Keratinocyte (primary cell): ENCODE measurements around the gene MUC2. TPM values are rescaled to one million over a fixed set of nuclear protein-coding genes. Genes with fewer than 3 reads are reported as not detected.

Experiments
- DNase-seq: peaks from one replicate; pipeline ENCODE4 v3.0.0-alpha.2; 2011; ENCODE audit warnings: low read depth, missing footprints, low spot score
- FAIRE-seq: peaks from 2 replicates; lab custom pipeline; 2011; peaks lifted over from hg19 to GRCh38; lab: Jason Lieb, UNC
- H2AFZ ChIP-seq: 2 replicates; pipeline ENCODE4 v1.6.0; 2012; ENCODE audit warnings: low read length, control low read depth, inconsistent platforms; ENCODE audit not compliant: control insufficient read depth
- H3K27ac ChIP-seq: 2 replicates; pipeline ENCODE4 v1.5.1; 2011; ENCODE audit warnings: low read length; ENCODE audit not compliant: control insufficient read depth, insufficient read depth
- H3K27me3 ChIP-seq: 3 replicates; pipeline ENCODE4 v1.6.0; 2011; ENCODE audit warnings: low read length; ENCODE audit not compliant: control insufficient read depth, insufficient read depth; ENCODE audit errors: extremely low read depth
- H3K36me3 ChIP-seq, 2 experiments: 2 replicates in 1 of 2; 3 replicates in 1 of 2; pipeline ENCODE4 v1.5.1; 2011; ENCODE audit warnings: low read length in 2 of 2, mild to moderate bottlenecking in 1 of 2; ENCODE audit not compliant: control insufficient read depth in 2 of 2, insufficient read depth in 2 of 2; ENCODE audit errors: extremely low read depth in 1 of 2
- H3K4me1 ChIP-seq: 3 replicates; pipeline ENCODE4 v1.5.1; 2011; ENCODE audit warnings: low read length; ENCODE audit not compliant: control insufficient read depth, insufficient read depth; ENCODE audit errors: extremely low read depth
- H3K4me2 ChIP-seq: 3 replicates; pipeline ENCODE4 v1.6.0; 2011; ENCODE audit warnings: low read depth, low read length; ENCODE audit not compliant: control insufficient read depth, insufficient read depth; ENCODE audit errors: extremely low read depth
- H3K4me3 ChIP-seq, 3 experiments: fragments of 200-600 bp in 1 of 3; sonication (generic) in 1 of 3; 2 replicates in 2 of 3; 3 replicates in 1 of 3; pipeline ENCODE4 v1.5.1; 2011 to 2016; ENCODE audit warnings: low read length in 3 of 3, mild to moderate bottlenecking in 3 of 3, control low read depth in 2 of 3, inconsistent platforms in 1 of 3, low read depth in 1 of 3, mixed read lengths in 1 of 3, mixed run types in 1 of 3, moderate library complexity in 1 of 3; ENCODE audit not compliant: control insufficient read depth in 2 of 3, insufficient read depth in 2 of 3; ENCODE audit errors: extremely low read depth in 1 of 3
- H3K79me2 ChIP-seq: 2 replicates; pipeline ENCODE4 v1.6.0; 2012; ENCODE audit warnings: low read length; ENCODE audit not compliant: control insufficient read depth, insufficient read depth
- H3K9ac ChIP-seq: 3 replicates; pipeline ENCODE4 v1.6.0; 2011; ENCODE audit warnings: low read length; ENCODE audit not compliant: control insufficient read depth, insufficient read depth; ENCODE audit errors: extremely low read depth
- H3K9me1 ChIP-seq: 3 replicates; pipeline ENCODE4 v1.6.0; 2011; ENCODE audit warnings: low read length; ENCODE audit not compliant: control insufficient read depth, insufficient read depth; ENCODE audit errors: extremely low read depth
- H3K9me3 ChIP-seq: 2 replicates; pipeline ENCODE4 v1.5.1; 2012; ENCODE audit warnings: low read depth, low read length; ENCODE audit not compliant: control insufficient read depth
- H4K20me1 ChIP-seq: 3 replicates; pipeline ENCODE4 v1.6.0; 2011; ENCODE audit warnings: low read length; ENCODE audit not compliant: control insufficient read depth, insufficient read depth; ENCODE audit errors: extremely low read depth
- EZH2 ChIP-seq: IDR thresholded peaks from one replicate; pipeline ENCODE4 v1.6.1; 2012; ENCODE audit warnings: inconsistent platforms, mild to moderate bottlenecking, low read length, moderate library complexity
- dilution Hi-C: fragments of 300-500 bp; cut with MboI; formaldehyde crosslinking; loops from one replicate; pipeline ENCODE4 v1.7.0; 2020; ENCODE audit warnings: low sequenced_read_pairs; ENCODE audit not compliant: extremely low pct_ligation_motif_present
- polyA plus RNA-seq, 5 experiments: library from polyadenylated mRNA; depleted of rRNA in 3 of 5; stranded (reverse) in 3 of 5; stranded (forward) in 1 of 5; unstranded in 1 of 5; fragments of >200 nt; gene quantifications; 1 replicate in 1 of 5; 2 replicates in 3 of 5; 3 replicates in 1 of 5; pipeline versions ENCODE4 v1.2.1 to v1.2.3, GENCODE V29; 2011 to 2012; ENCODE audit warnings: missing spikeins in 2 of 5, low read depth in 1 of 5, low replicate concordance in 1 of 5
- TF ChIP-seq, protein P1 (sequence below), 3 experiments: IDR thresholded peaks in 1 of 3; conservative IDR thresholded peaks in 1 of 3; optimal IDR thresholded peaks in 1 of 3; 2 replicates in 2 of 3; 3 replicates in 1 of 3; pipeline versions ENCODE3 to v1.5.1; 2011; ENCODE audit warnings: low read length in 3 of 3, mild to moderate bottlenecking in 3 of 3, moderate library complexity in 2 of 3, control low read depth in 1 of 3, inconsistent platforms in 1 of 3; ENCODE audit not compliant: insufficient read depth in 2 of 3; ENCODE audit errors: extremely low read depth in 1 of 3

MUC2 gene
- polyA plus RNA-seq, 1 donor (not counting 4 experiments of a cell fraction or from before 2014, with no cell fraction given), result not detected

DNA sequence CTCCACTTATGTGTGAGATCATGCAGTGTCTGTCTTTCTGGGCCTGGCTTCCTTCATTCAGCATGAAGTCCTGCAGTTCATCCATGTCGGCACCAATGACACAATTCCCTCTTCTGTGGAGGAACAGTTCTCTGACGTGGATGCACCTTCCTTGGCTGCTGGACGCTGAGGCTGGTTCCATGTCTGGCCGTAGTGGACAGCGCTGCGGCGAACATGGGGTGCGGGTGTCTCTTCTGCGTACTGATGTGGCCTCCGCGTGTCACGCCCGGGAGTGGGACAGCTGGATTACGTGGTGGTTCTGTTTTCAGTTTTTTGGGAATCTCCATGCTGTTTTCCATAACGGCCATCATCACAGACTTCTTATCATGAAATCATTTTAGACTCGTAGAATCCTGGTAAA lies 16.9 kb upstream of the MUC2 start:
- dilution Hi-C loops, result no loop called here
- Histone ChIP-seq H4K20me1 (no peaks in the 10 kb centered on the region), H3K27ac (no peak overlapping the region), H3K9ac (no peak overlapping the region), H3K36me3 (no peaks in the 10 kb centered on the region), H3K4me1 (peaks cover 7% of the 10 kb centered on the region), H3K27me3 (peaks cover 4% of the 10 kb centered on the region), H3K9me1 (no peaks in the 10 kb centered on the region), H2AFZ (no peak overlapping the region), H3K4me3 (no peak overlapping the region), H3K9me3 (peaks cover 3% of the 10 kb centered on the region), H3K79me2 (no peaks in the 10 kb centered on the region), H3K4me2 (no peak overlapping the region)
- FAIRE-seq (no peak), DNase-seq (no peak)
- no peak for TF ChIP-seq EZH2
- TF ChIP-seq, protein P1, sequence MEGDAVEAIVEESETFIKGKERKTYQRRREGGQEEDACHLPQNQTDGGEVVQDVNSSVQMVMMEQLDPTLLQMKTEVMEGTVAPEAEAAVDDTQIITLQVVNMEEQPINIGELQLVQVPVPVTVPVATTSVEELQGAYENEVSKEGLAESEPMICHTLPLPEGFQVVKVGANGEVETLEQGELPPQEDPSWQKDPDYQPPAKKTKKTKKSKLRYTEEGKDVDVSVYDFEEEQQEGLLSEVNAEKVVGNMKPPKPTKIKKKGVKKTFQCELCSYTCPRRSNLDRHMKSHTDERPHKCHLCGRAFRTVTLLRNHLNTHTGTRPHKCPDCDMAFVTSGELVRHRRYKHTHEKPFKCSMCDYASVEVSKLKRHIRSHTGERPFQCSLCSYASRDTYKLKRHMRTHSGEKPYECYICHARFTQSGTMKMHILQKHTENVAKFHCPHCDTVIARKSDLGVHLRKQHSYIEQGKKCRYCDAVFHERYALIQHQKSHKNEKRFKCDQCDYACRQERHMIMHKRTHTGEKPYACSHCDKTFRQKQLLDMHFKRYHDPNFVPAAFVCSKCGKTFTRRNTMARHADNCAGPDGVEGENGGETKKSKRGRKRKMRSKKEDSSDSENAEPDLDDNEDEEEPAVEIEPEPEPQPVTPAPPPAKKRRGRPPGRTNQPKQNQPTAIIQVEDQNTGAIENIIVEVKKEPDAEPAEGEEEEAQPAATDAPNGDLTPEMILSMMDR (optimal IDR thresholded peaks at IDR 0.05 in 1 of 3, IDR thresholded peaks at IDR 0.05 in 1 of 3, conservative IDR thresholded peaks at IDR 0.05 in 1 of 3; ENCODE audit: extremely low read depth in 1 of 3, insufficient read depth in 2 of 3, low read length in 3 of 3), result no peak

DNA sequence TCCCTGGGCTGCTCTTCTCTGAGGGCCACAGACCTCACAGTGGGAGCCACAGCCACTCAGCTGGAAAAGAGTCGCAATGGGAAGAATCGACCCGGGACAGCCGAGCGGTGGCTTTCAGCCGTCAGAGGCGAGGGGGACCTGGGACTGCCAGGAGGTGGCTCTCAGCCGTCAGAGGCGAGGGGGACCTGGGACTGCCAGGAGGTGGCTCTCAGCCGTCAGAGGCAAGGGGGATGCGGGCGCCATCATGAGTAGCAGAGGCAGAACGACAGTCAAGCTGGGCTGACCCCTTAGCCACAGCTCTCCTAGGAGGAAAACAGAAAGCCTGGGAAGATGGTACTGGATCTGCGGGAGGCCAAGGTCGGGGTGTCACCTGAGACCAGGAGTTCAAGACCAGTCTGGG lies 14.9 kb upstream of the MUC2 start:
- Histone ChIP-seq H3K4me1 (peaks cover 7% of the 10 kb centered on the region), H3K4me3 (no peak overlapping the region), H3K9me1 (no peaks in the 10 kb centered on the region), H4K20me1 (no peaks in the 10 kb centered on the region), H3K9ac (no peak overlapping the region), H3K27me3 (peaks cover 4% of the 10 kb centered on the region), H3K79me2 (no peaks in the 10 kb centered on the region), H2AFZ (no peak overlapping the region), H3K36me3 (no peaks in the 10 kb centered on the region), H3K4me2 (no peak overlapping the region), H3K27ac (no peak overlapping the region), H3K9me3 (peaks cover 3% of the 10 kb centered on the region)
- TF ChIP-seq, protein P1 (optimal IDR thresholded peaks at IDR 0.05 in 1 of 3, IDR thresholded peaks at IDR 0.05 in 1 of 3, conservative IDR thresholded peaks at IDR 0.05 in 1 of 3; ENCODE audit: extremely low read depth in 1 of 3, insufficient read depth in 2 of 3, low read length in 3 of 3), result no peak
- no peak for TF ChIP-seq EZH2
- FAIRE-seq (no peak), DNase-seq (no peak)
- dilution Hi-C loops, result no loop called here
